Retinal pigment epithelial cell (primary cell): ENCODE data around the gene DNM1.

Experiments used
- DNase-seq: peaks from one replicate; pipeline ENCODE4 v3.0.0-alpha.2; 2010; ENCODE audit warnings: low read depth
- H3K4me3 ChIP-seq: 2 replicates; pipeline ENCODE4 v1.5.1; 2011; ENCODE audit warnings: mild to moderate bottlenecking, low read length, control low read depth, moderate library complexity
- TF ChIP-seq, protein P1 (sequence below): conservative IDR thresholded peaks from 2 replicates; pipeline ENCODE4 v1.5.1; 2011; ENCODE audit warnings: low read depth, low read length, control low read depth, inconsistent platforms

DNM1 gene

GRCh38 chr9:128259156-128259555, 56.0 kb downstream of the DNM1 start:
- no peak for DNase-seq
- TF ChIP-seq, protein P1, sequence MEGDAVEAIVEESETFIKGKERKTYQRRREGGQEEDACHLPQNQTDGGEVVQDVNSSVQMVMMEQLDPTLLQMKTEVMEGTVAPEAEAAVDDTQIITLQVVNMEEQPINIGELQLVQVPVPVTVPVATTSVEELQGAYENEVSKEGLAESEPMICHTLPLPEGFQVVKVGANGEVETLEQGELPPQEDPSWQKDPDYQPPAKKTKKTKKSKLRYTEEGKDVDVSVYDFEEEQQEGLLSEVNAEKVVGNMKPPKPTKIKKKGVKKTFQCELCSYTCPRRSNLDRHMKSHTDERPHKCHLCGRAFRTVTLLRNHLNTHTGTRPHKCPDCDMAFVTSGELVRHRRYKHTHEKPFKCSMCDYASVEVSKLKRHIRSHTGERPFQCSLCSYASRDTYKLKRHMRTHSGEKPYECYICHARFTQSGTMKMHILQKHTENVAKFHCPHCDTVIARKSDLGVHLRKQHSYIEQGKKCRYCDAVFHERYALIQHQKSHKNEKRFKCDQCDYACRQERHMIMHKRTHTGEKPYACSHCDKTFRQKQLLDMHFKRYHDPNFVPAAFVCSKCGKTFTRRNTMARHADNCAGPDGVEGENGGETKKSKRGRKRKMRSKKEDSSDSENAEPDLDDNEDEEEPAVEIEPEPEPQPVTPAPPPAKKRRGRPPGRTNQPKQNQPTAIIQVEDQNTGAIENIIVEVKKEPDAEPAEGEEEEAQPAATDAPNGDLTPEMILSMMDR = no peak
- H3K4me3 ChIP-seq = no peak overlapping the region

GRCh38 chr9:128260340-128260739, 57.2 kb downstream of the DNM1 start:
- TF ChIP-seq, protein P1 = no peak
- H3K4me3 ChIP-seq = no peak overlapping the region
- no peak for DNase-seq

DNA sequence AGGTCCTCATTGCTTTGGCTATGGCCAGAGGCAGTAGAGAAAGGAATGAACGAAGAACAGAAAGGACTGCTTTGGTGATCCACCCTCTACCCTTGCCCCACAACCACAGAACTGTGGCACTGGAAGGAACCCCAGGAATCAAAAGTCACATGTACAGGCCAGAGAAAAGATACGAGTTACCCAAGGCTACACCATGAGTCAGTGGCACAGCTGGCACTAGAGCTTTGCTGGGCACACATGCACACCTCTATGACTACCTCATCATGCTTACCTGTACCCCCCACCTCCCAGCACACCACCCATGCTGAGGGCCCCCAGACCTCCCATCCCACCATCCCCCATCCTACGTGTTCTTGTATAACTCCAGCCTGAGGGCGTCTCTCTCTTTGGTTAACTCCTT, 59.5 kb downstream of the DNM1 start:
- no peak overlapping the region for H3K4me3 ChIP-seq
- TF ChIP-seq, protein P1 = no peak
- no peak for DNase-seq

- DNase-seq = no peak
- TF ChIP-seq, protein P1 = no peak
- H3K4me3 ChIP-seq = no peak overlapping the region
These were observed 62.2 kb downstream of the DNM1 start for GRCh38 chr9:128265348-128265847.

GRCh38 chr9:128266868-128267590, 63.9 kb downstream of the DNM1 start:
- DNase-seq = no peak
- TF ChIP-seq, protein P1 = no peak
- no peak overlapping the region for H3K4me3 ChIP-seq

DNA sequence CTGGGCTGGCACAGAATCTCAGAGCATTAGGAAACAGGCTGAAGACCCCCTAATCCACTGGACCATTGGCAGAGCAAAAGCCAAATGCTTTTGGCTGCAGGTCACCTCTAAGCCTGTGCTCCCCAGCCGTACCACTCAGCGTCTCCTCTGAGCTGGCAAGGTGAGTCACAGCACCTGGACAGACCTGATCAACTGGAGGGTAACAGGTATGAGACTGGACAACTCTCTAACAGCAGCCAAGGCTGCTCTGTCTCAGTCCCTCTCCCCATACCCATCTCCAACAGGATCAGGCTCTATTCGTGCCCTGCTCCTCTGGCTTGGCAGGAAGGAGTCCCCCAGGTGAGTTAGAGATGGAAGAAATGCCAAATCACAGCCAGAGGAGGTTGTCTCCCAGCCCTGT, 67.9 kb downstream of the DNM1 start:
- no peak overlapping the region for H3K4me3 ChIP-seq
- TF ChIP-seq, protein P1 = no peak
- DNase-seq = no peak

DNA sequence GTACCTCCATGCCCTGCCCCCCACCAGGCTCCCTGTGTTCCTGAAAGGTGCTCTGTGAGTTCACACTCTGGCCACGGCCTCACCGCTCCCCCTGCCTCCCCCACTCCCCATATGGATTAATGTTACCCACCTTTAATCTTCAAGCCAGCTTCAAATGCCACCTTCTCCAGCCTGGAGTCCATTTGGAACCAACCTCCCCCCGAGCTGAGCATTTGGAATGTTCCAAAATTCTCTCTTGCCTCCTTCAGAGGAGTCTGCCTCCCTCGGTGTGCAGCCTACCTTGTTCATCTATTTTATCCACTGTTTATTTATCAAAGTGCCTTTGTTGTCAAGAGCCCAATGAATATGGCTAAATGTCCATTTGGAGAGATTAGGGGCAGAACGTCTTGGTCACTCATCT, 68.3 kb downstream of the DNM1 start:
- TF ChIP-seq, protein P1 = no peak
- DNase-seq = no peak
- no peak overlapping the region for H3K4me3 ChIP-seq
